ENCODE data around the gene KDM2B.

Gene KDM2B

GRCh38 chr12:121454921-121455320 is 125.9 kb downstream of the KDM2B start:
- H2AFZ ChIP-seq (ENCODE audit: low read length): no peak overlapping the region
- no peak for DNase-seq
- H3K9ac ChIP-seq (ENCODE audit: low read length): no peak overlapping the region
- no peak overlapping the region for H3K27ac ChIP-seq (ENCODE audit: low read length)
- no peaks in the 10 kb centered on the region for H3F3A ChIP-seq (ENCODE audit: insufficient read depth, low read length)
- H3K79me2 ChIP-seq (ENCODE audit: low read length): peaks cover 39% of the 10 kb centered on the region
- H3K36me3 ChIP-seq (replicated peaks; ENCODE audit: insufficient read depth, low read length): no peaks in the 10 kb centered on the region
- peaks cover 5% of the 10 kb centered on the region; the same call in 1 of the 2 replicates for H3K4me1 ChIP-seq (ENCODE audit: low read length)
- no peak for TF ChIP-seq EZH2phosphoT487 (IDR thresholded peaks at IDR 0.05; ENCODE audit: low read length)
- TF ChIP-seq CTCF (IDR thresholded peaks at IDR 0.05; ENCODE audit: low read length): no peak
- TF ChIP-seq EZH2 (optimal IDR thresholded peaks at IDR 0.05; ENCODE audit: low read depth, low read length): no peak
- no peak overlapping the region for H3K4me3 ChIP-seq (ENCODE audit: low read length)
- no peak overlapping the region for H3K4me2 ChIP-seq (ENCODE audit: low read depth, low read length)
- no peaks in the 10 kb centered on the region for H3K27me3 ChIP-seq (replicated peaks; ENCODE audit: insufficient read depth, low read length)
- no peaks in the 10 kb centered on the region for H3K9me3 ChIP-seq (replicated peaks; ENCODE audit: insufficient read depth, low read length)
- no peaks in the 10 kb centered on the region for H3K9me2 ChIP-seq (replicated peaks; ENCODE audit: insufficient read depth, low read length)
- no peaks in the 10 kb centered on the region for H4K20me1 ChIP-seq (ENCODE audit: insufficient read depth, low read length)

- Histone ChIP-seq H3K4me3 (ENCODE audit: low read length) (no peak overlapping the region), H4K20me1 (ENCODE audit: insufficient read depth, low read length) (no peaks in the 10 kb centered on the region), H3K27ac (ENCODE audit: low read length) (no peak overlapping the region), H3K4me2 (ENCODE audit: low read depth, low read length) (no peak overlapping the region), H3K27me3 (replicated peaks; ENCODE audit: insufficient read depth, low read length) (no peaks in the 10 kb centered on the region), H3K9ac (ENCODE audit: low read length) (no peak overlapping the region), H3K9me3 (replicated peaks; ENCODE audit: insufficient read depth, low read length) (no peaks in the 10 kb centered on the region), H3K79me2 (ENCODE audit: low read length) (peaks cover 35% of the 10 kb centered on the region), H3F3A (ENCODE audit: insufficient read depth, low read length) (no peaks in the 10 kb centered on the region), H3K36me3 (replicated peaks; ENCODE audit: insufficient read depth, low read length) (no peaks in the 10 kb centered on the region), H3K4me1 (ENCODE audit: low read length) (peaks cover 5% of the 10 kb centered on the region; the same call in 1 of the 2 replicates), H2AFZ (ENCODE audit: low read length) (no peak overlapping the region), H3K9me2 (replicated peaks; ENCODE audit: insufficient read depth, low read length) (no peaks in the 10 kb centered on the region)
- no peak for DNase-seq
- no peak for TF ChIP-seq CTCF (IDR thresholded peaks at IDR 0.05; ENCODE audit: low read length)
- TF ChIP-seq EZH2 (optimal IDR thresholded peaks at IDR 0.05; ENCODE audit: low read depth, low read length): no peak
- TF ChIP-seq EZH2phosphoT487 (IDR thresholded peaks at IDR 0.05; ENCODE audit: low read length): no peak
Measured at GRCh38 chr12:121453629-121454028, 127.2 kb downstream of the KDM2B start.

- TF ChIP-seq EZH2phosphoT487 (IDR thresholded peaks at IDR 0.05; ENCODE audit: low read length) (no peak), CTCF (IDR thresholded peaks at IDR 0.05; ENCODE audit: low read length) (no peak), EZH2 (optimal IDR thresholded peaks at IDR 0.05; ENCODE audit: low read depth, low read length) (no peak)
- Histone ChIP-seq H4K20me1 (ENCODE audit: insufficient read depth, low read length) (no peaks in the 10 kb centered on the region), H3K79me2 (ENCODE audit: low read length) (peaks cover 35% of the 10 kb centered on the region)
Measured at GRCh38 chr12:121452985-121453360, 127.8 kb downstream of the KDM2B start.

More at GRCh38 chr12:121452985-121453360, 127.8 kb downstream of the KDM2B start:
- no peak overlapping the region for H3K4me3 ChIP-seq (ENCODE audit: low read length)
- peaks cover 5% of the 10 kb centered on the region; the same call in 1 of the 2 replicates for H3K4me1 ChIP-seq (ENCODE audit: low read length)
- no peak overlapping the region for H3K4me2 ChIP-seq (ENCODE audit: low read depth, low read length)
- H3F3A ChIP-seq (ENCODE audit: insufficient read depth, low read length): no peaks in the 10 kb centered on the region
- DNase-seq: no peak
- H3K9ac ChIP-seq (ENCODE audit: low read length): no peak overlapping the region
- H3K27me3 ChIP-seq (replicated peaks; ENCODE audit: insufficient read depth, low read length): no peaks in the 10 kb centered on the region
- no peaks in the 10 kb centered on the region for H3K9me3 ChIP-seq (replicated peaks; ENCODE audit: insufficient read depth, low read length)
- no peak overlapping the region for H2AFZ ChIP-seq (ENCODE audit: low read length)
- H3K9me2 ChIP-seq (replicated peaks; ENCODE audit: insufficient read depth, low read length): no peaks in the 10 kb centered on the region
- H3K36me3 ChIP-seq (replicated peaks; ENCODE audit: insufficient read depth, low read length): no peaks in the 10 kb centered on the region
- no peak overlapping the region for H3K27ac ChIP-seq (ENCODE audit: low read length)

Measured in MM.1S (cell line).